Rectal smooth muscle tissue (tissue), 1 donor: ENCODE data around the gene ITGAD.

Source experiments
- H3K27ac ChIP-seq: one replicate; pipeline ENCODE4 v1.7.0; 2013; ENCODE audit warnings: low read depth, low read length, inconsistent platforms
- H3K27me3 ChIP-seq: one replicate; pipeline ENCODE4 v1.7.0; 2013; ENCODE audit warnings: low read length; ENCODE audit not compliant: control insufficient read depth, insufficient read depth
- H3K36me3 ChIP-seq: one replicate; pipeline ENCODE4 v1.7.0; 2013; ENCODE audit warnings: low read length; ENCODE audit not compliant: control insufficient read depth, insufficient read depth
- H3K4me1 ChIP-seq: one replicate; pipeline ENCODE4 v1.7.0; 2013; ENCODE audit warnings: low read length; ENCODE audit not compliant: control insufficient read depth, insufficient read depth
- H3K4me3 ChIP-seq: one replicate; pipeline ENCODE4 v1.7.0; 2013; ENCODE audit warnings: low read length
- H3K9ac ChIP-seq: one replicate; pipeline ENCODE4 v1.7.0; 2013; ENCODE audit warnings: low read length

ITGAD gene

DNA sequence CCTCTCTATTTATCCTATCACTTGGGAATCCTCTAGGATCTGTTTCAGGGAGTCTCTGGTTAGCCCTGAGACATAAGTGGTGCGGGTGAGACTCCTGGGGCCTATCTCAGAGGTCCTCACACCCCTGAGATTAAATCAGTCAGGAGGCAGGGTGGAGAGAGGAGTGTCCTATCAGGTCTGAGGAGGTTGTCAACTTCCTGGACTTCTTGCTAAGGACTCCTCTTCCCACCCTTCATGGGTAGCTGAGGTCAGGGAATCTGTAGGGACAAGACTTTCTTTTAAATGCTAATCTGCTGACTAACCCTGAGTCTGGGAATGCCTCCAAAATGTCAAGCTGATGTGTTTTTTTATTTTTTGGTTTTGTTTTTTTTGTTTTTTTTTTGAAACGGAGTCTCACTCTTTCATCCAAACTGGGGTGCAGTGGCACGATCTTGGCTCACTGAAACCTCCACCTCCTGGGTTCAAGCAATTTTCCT is 59.5 kb downstream of the ITGAD start:
- no peaks in the 10 kb centered on the region for H3K27me3 ChIP-seq
- peaks cover 24% of the 10 kb centered on the region for H3K4me1 ChIP-seq
- H3K4me3 ChIP-seq, result no peak overlapping the region
- H3K9ac ChIP-seq, result no peak overlapping the region
- peak overlapping the region; percentile 25 for H3K27ac ChIP-seq
- H3K36me3 ChIP-seq, result peaks cover 2% of the 10 kb centered on the region

DNA sequence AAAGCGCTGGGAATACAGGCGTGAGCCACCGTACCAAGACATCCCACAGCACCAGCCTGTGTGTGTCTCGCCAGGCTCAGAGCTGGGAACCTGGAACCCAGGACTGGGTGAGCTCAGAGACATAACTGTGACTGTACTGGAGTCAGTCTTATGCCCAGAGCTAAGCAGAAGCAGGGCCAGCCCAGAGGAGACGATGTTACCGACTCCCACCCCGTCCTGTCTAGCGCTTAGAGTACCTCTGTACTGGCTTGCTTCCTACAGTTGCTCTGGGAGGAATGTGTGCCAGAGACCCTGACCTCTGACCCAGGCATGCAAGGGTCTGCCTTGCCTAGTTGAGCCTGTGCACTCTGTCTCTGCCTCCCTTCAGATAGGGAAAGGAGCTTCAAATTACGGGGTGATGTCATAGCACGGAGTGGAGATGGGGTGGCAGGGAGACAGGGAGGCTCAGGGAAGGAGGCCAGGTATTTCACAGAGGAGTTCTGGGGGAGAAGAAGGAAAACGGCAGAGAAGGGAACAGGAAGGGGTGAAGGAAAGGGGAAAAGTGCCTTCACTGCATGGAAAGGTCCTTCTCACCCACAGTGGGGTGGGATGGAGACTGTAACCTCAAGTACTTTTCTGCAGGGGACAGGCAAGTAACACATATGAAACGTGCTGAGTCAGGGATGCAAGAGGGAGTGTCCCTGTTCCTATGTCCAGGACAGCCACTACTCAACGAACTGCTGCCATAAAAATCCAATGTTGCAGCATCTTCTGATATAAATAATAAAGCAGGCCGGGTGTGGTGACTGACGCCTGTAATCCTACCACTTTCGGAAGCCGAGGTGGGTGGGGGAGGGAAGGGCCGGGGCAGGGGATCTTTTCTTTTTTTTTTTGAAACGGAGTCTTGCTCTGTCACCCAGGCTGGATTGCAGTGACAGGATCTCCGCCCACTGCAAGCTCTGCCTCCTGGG is 60.4 kb downstream of the ITGAD start:
- Histone ChIP-seq H3K9ac (no peak overlapping the region), H3K27ac (no peak overlapping the region), H3K4me3 (no peak overlapping the region), H3K36me3 (peaks cover 2% of the 10 kb centered on the region), H3K4me1 (peaks cover 32% of the 10 kb centered on the region), H3K27me3 (no peaks in the 10 kb centered on the region)

DNA sequence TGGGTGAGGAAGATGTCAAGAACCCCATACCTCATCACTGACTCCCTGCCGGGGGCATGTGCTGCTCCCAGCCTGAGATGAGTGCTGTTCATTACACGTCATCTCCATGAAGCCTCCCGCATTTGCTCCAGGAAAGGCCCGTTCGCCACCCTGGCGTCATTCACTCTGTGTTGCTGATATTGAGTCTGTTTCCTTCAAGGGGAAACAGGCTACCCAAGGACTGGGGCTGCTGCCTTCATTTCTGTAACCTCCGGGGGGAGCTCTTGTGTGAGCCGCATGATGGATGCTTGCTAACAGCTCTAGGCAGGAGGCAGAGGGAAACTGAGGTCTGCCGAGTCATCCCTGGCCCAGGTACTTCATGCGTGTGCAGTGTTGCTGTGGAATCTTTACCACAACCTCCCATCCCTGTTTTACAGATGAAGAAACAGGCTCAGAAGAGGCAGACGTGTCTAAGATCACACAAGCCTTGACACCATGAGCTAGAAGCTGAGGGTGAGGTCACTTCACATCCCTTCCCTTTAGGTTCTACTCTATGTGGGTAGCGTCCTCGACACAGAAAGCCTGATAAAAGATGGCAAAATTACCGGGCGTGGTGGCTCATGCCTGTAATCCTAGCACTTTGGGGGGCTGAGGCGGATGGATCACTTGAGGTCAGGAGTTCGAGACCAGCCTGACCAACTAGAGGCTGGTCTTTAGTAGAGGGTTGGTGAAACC is 62.6 kb downstream of the ITGAD start:
- Histone ChIP-seq H3K9ac (no peak overlapping the region), H3K36me3 (peaks cover 2% of the 10 kb centered on the region), H3K27ac (no peak overlapping the region), H3K4me1 (peaks cover 35% of the 10 kb centered on the region), H3K4me3 (no peak overlapping the region), H3K27me3 (no peaks in the 10 kb centered on the region)

DNA sequence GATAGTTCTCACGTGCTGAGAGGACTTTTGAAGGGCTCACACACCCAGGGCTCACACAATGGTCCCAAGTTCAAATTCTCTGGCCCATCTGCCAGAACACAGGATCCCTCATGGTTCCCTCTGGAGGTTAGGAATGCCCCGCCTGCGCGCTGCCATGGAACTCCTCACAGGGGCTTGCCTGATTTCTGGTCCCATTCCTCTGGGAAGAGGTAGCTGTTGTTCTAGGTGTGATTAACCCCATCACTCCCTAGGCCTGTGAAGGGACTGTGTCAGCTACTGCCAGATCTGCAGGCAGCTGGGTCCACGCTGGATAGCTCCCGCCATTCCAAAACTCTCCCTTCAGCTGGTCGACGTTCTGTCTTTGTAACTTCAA is 63.8 kb downstream of the ITGAD start:
- Histone ChIP-seq H3K9ac (no peak overlapping the region), H3K36me3 (peaks cover 4% of the 10 kb centered on the region), H3K27ac (no peak overlapping the region), H3K27me3 (no peaks in the 10 kb centered on the region), H3K4me1 (peaks cover 31% of the 10 kb centered on the region), H3K4me3 (peak overlapping the region; percentile 28)

DNA sequence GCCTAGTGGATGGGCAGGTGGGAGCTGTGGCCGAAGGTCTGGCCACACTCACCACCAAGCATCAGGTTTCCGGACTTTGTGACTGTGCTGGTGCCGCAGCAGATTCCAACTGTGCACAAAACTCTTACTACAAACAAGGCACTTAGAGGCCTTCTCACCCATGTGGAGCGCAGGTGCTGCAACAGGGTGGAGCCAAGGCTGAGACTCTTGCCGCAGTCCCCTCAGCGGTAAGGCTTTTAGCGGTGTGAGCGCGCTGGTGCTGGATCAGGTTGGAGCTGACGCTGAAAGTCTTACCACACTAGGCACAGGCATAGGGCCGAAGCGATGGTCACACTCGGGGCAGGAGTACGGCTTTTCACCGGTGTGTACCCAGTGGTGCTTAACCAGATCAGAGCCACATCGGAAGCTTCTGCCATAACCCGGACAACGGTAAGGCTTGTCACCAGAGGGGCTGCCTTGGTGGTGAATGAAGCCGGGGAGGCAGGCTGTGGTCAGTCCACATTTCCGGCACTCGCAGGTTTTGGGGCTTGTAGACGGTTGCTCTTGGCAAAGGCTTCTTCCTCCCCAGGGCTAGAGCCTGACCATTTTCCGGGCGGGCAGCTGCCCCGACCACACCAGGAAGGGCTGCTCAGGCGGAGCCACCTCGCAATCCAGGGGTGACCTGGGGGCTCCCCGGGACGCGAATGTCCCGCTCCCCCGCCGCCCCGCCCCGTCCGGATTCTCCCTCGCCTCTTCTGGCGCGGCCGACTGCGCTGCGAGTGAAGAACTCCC is 65.1 kb downstream of the ITGAD start:
- Histone ChIP-seq H3K9ac (peak overlapping the region; percentile 77), H3K4me3 (peak overlapping the region; percentile 82), H3K27ac (peak overlapping the region; percentile 100), H3K27me3 (no peaks in the 10 kb centered on the region), H3K4me1 (peaks cover 27% of the 10 kb centered on the region), H3K36me3 (peaks cover 13% of the 10 kb centered on the region)

DNA sequence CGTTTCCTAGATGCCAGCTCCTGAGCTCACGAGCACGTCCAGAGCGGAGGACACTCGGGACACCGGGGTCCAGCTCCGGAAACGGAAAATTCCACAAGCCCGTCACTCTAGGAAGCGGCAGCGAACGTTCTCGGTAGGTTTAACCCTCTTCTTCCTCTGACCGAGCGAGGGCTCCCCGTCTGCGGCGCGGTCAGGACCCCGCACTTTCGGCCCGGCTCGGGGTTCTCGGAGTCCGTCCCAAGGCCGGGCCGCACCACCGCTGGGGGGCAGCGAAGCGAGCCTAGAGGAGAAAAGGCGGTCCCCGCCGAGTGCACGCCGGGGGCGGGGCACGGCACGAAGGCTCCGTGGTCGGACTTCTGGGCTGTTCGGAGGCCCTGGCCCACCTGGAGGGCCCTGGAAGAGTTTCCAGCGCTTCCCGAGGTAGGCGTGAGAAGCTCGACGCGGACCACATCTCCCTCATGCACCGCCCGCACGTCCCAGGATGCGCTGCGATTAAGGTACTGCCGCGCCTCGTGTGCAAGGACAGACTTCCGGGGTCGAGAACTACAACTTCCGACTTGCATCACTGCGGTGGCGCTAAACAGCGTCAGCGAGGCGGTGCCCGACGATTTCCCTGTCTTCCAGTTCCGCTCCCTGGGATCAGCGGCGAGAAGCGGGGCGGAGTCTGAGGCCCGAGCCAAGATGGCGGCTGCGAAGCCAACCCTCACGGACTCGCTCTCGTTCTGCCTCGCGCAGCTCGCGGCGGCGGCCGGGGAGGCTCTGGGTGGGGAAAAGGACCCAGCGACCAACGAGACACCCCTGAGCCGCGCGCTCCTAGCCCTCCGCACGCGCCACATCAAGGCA is 65.9 kb downstream of the ITGAD start, which contains the start of gene ARMC5:
ARMC5 (plus strand) TSS at position 658 of the 843 bp plus-strand sequence; CDS start at position 682, 24 bp downstream.
- Histone ChIP-seq H3K36me3 (peaks cover 13% of the 10 kb centered on the region), H3K9ac (peak within 1 kb of the TSS; percentile 97), H3K27me3 (no peaks in the 10 kb centered on the region), H3K4me3 (peak within 1 kb of the TSS; percentile 82), H3K27ac (peak within 1 kb of the TSS; percentile 100), H3K4me1 (peaks cover 23% of the 10 kb centered on the region)

DNA sequence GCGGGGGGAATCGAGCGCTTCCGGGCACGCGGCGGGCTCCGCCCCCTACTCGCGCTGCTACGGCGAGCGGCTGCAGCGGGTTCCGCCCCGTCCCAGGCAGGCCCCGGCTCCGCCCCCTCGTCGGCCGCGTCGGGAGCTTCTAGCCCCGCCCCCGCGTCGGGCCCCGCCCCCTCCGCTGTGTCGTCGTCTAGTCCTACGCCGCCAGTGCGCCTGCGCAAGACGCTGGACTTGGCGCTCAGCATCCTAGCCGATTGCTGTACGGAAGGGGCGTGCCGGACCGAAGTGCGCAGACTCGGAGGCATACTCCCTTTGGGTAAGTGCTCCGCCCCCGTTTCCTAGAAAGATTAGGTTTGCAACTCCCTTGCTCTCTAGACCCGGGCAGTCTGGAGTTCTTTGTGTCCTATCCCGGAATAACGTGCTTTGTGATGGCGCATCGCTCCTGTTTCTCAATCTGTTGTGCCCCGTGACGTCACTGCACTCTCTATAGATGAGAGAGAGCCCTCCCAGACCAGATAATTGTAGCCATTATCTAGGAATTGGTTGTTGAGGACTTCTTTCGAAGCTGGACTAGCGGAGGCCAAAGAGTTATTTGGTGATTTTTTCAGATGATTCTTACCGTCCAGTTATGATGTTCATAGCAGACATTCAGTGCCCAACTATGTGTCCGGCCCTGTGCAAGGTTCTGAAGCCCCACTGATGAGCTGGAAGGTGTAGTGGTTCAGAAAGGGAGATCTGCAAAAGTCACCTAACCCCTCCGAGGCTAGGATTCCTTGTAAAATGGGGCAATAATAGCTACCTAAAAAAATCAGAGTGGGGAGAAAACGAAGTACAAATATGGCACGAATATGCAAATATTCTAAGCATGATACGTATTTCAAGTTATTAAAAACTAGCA is 66.8 kb downstream of the ITGAD start:
- no peaks in the 10 kb centered on the region for H3K27me3 ChIP-seq
- H3K36me3 ChIP-seq, result peaks cover 18% of the 10 kb centered on the region
- H3K27ac ChIP-seq, result peak overlapping the region; percentile 100
- peak overlapping the region; percentile 82 for H3K4me3 ChIP-seq
- H3K4me1 ChIP-seq, result peaks cover 23% of the 10 kb centered on the region
- peak overlapping the region; percentile 97 for H3K9ac ChIP-seq

DNA sequence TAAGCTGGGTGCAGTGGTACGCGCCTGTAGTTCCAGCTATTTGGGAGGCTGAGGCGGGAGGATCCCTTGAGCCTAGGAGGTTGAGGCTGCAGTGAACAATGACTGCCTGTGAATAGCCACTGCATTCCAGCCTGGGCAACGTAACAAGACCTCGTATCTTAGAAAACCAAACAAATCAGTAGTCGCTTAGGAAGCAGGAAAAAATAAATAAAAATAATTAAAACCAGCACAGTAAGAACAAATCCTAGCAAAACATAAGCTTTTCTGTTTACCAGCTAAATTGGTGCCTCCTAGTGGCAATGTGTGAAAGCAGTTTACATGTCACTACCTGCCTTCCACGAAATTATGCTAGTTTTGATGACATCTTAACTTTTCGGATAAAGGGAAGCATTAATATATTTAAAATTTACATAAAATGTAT is 67.5 kb downstream of the ITGAD start:
- H3K4me1 ChIP-seq, result peaks cover 23% of the 10 kb centered on the region
- H3K36me3 ChIP-seq, result peaks cover 19% of the 10 kb centered on the region
- peak overlapping the region; percentile 69 for H3K27ac ChIP-seq
- H3K9ac ChIP-seq, result no peak overlapping the region
- H3K27me3 ChIP-seq, result no peaks in the 10 kb centered on the region
- H3K4me3 ChIP-seq, result peak overlapping the region; percentile 68

DNA sequence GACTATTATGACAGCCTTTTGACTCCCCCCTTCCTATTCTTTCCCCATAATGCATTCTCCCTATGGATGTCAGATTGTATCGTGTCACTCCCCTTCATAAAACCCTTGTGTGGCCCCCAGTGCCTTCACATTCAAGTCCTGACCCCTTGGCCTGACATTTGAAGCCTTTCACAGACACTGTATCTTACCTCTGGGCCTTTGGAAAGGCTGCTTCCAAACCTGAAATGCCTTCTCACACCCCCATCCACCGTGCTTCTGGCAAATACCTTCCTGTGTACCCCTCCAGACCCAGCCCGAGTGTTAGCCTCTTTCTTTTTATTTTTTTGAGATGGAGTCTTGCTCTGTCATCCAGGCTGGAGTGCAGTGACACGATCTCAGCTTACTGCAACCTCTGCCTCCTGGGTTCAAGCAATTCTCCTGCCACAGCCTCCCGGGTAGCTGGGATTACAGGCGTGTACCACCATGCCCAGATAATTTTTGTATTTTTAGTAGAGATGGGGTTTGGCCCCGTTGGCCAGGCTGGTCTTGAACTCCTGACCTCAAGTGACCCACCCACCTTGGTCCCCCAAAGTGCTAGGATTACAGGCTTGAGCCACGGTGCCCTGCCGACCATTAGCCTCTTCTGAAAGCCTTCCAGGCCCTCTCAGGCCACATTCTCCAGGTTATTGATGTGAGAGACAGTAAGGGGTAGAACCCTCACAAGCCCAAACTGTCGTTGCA is 68.2 kb downstream of the ITGAD start:
- Histone ChIP-seq H3K9ac (no peak overlapping the region), H3K27ac (no peak overlapping the region), H3K4me1 (peaks cover 22% of the 10 kb centered on the region), H3K36me3 (peaks cover 23% of the 10 kb centered on the region), H3K27me3 (no peaks in the 10 kb centered on the region), H3K4me3 (no peak overlapping the region)

DNA sequence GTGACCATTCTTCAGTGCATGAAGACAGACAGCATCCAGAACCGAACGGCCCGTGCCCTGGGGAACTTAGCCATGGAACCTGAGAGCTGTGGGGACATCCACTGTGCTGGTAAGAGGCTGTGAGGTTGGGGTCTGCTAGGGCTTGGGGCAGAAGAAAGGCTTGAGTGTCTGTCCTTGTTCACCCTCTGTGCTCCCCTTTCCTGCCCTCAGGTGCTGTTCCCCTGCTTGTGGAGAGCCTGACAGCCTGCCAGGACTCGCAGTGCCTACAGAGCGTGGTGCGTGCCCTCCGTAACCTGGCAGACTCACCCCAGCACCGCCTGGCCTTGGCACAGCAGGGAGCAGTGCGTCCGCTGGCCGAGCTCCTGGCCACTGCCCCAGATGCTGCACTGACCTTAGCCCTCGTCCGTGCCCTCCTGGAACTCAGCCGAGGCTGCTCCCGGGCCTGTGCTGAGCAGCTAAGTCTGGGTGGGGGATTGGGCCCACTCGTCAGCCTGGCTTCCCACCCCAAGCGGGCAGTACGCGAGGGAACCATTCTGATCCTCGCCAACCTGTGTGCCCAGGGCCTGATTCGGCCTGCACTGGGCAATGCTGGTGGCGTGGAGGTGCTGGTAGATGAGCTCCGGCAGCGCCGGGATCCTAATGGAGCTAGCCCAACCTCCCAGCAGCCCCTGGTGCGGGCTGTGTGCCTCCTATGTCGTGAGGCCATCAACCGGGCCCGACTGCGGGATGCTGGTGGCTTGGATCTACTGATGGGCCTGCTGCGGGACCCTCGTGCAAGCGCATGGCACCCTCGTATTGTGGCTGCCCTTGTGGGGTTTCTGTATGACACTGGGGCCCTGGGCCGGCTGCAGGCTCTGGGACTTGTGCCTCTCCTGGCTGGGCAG is 69.0 kb downstream of the ITGAD start:
- Histone ChIP-seq H3K9ac (no peak overlapping the region), H3K36me3 (peaks cover 23% of the 10 kb centered on the region), H3K27ac (no peak overlapping the region), H3K4me3 (no peak overlapping the region), H3K4me1 (peaks cover 14% of the 10 kb centered on the region), H3K27me3 (no peaks in the 10 kb centered on the region)
